Immature natural killer cell (primary cell): ENCODE data around the gene POLQ. TPM values are rescaled to one million over a fixed set of nuclear protein-coding genes. Genes with fewer than 3 reads are reported as not detected.

Experiments
- polyA plus RNA-seq, 3 donors: library from polyadenylated mRNA; unstranded; fragments of 300-500 nt; fragmentation: Illumina TruSeq; gene quantifications; one replicate each; pipeline ENCODE4 v1.2.3, GENCODE V29; 2021

POLQ gene
- polyA plus RNA-seq, 3 donors from 2014 or later = 0.84 TPM; not detected in 2

Other genes with a start within 250 kb of the POLQ start
- not detected for gene ARGFX, start 22.0 kb upstream of the POLQ start, polyA plus RNA-seq
- gene FBXO40, start 47.4 kb upstream of the POLQ start, polyA plus RNA-seq = under 1 TPM in 1 of 3 donors, not detected in 2; 0.09 TPM
- gene HCLS1, start 114.9 kb upstream of the POLQ start, polyA plus RNA-seq = 100 to 1,000 TPM; 394 to 546 (median 502) TPM
- gene GOLGB1, start 203.8 kb upstream of the POLQ start, polyA plus RNA-seq = 10 to 100 TPM in 1 of 3 donors, 1 to 10 TPM in 2; 1.6 to 12.0 (median 2.5) TPM